ENCODE results near the gene THRA. TPM values are rescaled to one million over a fixed set of nuclear protein-coding genes. Genes with fewer than 3 reads are reported as not detected.

The THRA gene
- total RNA-seq, 1 donor from 2014 or later: 4.6 TPM

DNA sequence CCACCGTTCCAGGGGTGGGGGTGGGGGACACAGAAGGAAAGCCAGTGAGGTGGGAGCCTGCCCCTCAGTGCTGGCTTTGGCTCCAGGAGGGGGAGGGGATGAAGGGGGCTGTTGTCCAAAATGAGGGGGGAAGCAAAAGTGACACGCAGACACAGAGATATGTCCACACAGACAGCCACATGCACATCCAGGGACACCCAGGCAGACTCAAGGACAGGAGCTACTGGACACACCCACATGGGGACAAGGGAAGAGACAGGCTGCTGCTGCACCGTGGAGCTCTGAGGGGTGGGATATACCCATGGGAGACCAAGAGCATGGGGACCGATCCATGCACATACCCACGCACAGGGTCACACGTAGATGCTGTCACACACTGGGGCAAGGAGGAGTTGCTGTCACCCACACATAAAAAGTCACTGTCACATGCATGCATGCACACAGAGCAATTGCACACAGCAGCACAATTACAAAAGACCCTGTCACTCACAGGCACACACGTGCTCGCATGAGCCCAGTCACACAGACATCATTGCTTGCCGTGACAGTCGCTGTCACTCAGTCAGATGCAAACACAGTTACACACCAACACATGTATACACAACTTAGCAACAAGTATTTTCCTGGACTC is 1.3 kb downstream of the THRA start:
- intact Hi-C loops (cut with micrococcal nuclease): loop anchor here (2.0 to 5.0 kb wide), 2 partner anchors 33 to 47 kb away; no protein-coding TSS in a partner anchor

DNA sequence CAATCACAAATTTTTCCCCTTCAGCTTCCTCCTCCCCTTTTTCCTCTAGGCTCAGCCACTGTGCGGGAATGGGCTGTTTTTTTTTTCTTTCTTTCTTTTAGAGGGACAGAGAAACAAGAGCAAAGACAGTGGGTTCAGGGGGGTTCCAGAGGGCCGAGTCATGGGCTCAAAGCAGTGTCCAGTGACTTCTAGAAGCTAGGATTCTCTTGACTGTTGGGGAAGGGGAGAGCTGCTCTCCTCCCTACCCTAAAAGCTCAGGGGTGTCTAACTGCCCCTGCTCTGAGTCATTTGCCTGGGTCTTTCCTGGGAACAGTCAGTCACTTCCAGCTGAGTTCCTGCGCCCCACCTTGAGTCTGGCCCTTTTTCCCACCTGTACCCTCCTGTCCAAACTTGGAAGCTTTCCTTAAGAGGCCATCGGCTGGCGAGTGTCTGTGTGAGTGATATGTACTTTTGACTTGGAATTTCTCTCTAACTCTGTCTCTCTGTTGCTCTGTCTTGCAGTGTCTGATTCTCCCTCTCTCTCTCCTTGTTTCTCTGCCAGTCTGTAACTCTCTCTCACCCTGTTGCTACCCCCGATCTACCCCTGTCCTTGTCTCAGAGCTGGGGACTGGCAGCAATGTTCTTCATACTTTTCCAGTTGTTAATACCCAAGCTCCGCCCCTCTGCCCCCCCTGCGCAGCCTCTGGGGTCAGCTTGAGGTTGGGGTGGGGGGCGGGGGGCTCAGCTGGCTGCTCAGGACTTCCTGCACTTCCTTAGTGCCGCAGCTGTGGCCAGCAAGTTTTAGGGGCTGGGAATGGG is 2.4 kb downstream of the THRA start:
- intact Hi-C loops (cut with micrococcal nuclease): loop anchor here (5.0 kb wide), 1 partner anchor 32 kb away; no protein-coding TSS in a partner anchor

DNA sequence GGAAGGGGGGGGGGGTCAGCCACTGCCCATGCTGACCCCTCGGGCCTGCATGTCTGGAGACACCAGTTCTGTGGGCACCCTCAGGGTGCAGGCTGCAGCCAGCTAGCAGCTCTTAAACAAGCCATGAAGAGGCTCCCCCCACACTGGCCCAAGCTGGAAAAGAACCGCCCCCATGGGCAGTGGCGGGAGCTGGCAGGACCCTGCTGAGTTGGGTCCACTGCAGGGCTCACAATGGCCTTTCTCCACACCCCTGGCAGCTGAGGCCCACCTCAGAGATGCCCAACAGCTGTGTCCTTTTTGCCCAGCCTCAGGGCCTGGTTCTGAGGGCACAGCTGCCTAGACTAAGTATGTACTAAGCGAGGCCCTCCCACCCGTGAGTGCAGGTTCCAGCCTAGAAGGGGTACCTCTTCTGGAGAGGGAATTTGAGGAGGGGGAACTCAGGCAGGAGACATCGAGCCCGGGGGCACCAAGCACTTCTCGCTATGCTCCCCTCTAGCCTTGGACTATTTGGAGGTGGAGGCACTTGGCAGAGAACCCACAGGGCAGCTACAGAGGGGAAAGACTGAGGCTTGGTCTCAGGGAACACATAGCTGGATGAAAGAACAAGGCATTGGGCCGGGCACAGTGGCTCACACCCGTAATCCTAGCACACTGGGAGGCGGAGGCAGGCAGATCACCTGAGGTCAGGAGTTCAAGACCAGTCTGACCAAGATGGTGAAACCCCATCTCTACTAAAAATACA is 3.2 kb downstream of the THRA start:
- intact Hi-C loops (cut with micrococcal nuclease): no loop called here

DNA sequence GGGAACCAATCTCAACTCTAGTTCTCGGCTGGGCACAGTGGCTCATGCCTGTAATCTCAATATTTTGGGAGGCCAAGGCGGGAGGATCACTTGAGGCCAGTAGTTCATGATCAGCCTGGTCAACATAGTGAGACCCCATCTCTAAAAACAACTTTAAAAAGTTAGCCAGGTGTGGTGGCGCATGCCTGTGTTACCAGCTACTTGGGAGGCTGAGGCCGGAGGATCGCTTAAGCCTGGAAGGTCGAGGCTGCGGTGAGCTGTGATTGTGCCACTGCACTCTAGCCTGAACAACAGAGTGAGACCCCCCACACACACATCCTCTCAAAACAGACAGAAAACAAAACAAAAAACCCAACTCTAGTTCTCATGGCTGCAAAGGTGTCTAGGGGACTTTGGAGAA is 4.9 kb downstream of the THRA start:
- intact Hi-C loops (cut with micrococcal nuclease): no loop called here

DNA sequence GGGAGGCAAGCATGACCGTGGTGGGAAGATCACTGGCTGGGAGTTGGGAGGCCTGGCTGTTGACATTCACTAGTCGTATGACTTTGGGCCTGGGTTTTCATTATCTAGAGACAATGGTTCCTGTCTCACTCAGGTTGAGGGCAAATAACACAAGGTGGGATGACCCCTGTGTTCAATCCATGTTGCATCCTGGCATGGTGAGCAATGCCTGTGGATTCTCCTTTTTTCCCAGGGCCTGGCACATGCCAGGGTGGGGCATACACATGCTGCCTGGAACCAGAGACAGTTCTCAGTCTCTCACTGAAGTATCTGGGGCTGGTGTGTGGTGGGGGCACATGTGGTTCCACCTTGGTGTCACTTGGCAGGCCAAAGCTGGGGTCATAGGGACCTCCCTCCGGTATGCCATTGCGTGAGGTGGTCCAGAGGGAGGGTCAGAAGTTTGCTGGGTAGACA is 5.4 kb downstream of the THRA start:
- intact Hi-C loops (cut with micrococcal nuclease): no loop called here

DNA sequence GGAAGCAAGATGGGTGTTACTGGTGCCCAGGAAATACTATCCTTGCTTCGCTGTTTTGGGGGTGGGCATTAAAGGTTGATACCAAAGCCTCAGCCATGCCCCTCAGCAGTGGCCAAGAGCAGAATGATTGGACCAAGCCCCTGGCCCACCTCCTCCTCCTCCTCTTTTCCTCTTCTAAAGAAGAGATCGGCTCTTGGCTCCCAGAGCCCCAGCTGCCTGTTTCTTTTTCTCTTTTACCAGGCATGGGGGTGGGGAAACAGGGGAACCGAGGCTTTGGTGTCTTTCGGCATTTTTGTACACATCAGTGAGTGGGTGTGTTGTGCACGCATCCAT is 5.8 kb downstream of the THRA start:
- intact Hi-C loops (cut with micrococcal nuclease): no loop called here

DNA sequence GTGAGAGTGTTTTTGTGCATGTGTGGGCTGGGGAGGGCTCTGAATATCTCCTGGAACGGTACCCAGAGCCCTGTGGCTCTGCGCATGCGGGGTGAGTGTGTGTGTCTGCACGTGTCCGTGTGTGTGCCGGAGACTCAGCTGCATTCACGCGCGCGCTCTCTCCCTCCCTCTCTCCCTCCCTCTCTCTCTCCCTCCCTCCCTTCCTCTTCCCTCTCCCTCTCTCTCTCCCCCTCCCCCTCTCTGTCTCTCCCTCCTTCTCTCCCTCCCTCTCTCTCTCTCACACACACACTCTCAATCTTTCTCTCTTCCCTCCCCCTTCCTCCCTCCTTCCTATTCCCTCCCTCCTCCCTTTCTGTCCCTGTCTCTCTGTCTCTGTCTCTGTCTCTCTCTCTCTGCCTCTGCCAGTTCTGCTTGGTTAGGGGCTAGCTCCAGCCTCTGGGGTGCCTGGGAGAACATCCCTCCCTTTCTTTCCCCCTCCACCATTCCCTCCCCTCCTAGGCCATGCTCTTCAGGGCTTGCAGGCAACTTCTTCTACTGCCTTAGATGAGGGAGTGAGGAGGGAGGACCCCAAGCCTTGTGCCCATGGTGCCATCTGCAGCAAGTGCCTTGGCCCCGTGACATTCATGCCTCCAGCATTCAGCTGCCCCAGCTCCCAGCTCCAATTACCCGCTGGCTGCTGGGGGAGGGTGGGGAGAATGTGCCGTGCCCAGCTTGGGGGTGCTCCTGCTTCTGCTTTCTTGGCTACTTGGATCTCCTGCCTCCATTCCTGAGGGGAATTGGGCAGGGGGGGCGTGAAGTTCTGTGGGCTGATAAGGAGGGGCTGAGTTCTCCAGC is 6.4 kb downstream of the THRA start:
- intact Hi-C loops (cut with micrococcal nuclease): no loop called here

DNA sequence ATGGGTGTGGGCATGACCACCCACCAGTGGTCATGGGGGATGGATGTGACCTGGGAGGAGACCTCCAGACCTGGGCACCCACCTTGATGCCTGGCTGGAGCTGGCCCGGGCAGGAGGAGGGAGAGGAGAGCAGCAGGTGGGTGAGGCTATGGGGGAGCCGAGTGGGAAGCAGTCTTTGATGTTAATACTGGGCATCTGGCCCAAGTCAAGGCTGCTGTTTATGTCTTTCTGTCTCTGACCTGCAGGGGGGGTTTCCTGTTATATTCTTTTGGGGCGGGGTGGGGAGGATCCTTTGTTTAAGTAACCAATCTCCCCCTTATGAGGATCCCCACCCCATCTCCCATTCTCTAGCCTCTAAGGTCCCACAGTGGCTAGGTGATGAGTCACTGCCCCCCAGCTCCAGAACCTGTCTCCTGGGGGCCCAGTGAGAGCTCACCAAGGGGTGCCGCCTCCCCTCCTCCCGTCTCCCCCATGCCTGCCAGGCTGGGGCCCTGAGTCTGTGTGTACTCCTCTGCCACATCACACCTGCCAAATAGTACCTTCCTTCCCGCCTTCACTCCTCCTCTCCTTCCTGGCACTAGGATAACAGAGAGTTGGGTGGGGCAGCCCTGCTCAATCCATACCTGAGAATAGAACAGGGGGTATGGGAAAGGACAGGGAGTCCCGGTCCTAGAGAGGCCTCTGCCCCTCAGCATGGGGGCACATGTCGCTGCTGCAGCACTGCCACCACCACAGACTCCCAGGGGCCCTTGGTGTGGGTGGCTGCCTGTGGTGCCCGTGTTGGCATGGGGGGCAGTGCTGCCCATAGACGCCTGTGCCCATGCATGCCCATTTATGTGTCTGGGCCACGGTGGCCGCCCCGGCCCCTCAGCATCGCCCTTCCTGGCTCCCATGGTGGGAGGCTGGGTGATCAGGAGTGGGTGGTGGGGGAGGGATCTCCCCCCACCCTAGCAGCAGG is 7.3 kb downstream of the THRA start:
- intact Hi-C loops (cut with micrococcal nuclease): no loop called here

DNA sequence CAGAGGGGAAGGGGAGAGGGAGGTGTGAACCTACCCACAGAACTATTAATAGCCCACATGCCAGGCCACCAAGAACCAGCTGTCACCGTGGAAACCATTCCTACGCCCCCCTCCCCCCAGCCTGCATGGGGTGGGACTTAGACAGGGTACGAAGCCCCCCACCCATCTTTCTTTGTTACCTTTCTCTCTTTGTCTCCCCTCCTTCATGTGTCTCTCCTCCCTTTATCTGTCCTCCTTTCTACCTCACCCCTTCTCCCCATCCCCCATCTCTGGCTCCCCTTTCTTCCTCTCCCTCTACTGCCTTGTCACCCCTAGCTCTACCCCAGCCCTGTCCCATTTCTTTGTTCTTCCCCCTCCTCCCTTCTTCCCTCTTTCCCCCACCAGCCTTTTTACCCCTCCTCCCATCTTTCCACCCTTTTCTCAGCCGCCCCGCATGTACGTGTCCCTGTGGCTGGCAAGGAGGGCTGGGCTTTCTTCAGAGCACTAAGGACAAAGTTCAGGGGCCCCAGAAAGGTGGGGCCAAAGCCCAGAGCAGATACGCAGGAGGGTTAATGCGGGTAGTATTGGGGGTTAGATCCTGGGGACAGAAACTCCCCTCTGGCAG is 8.0 kb downstream of the THRA start:
- intact Hi-C loops (cut with micrococcal nuclease): no loop called here

DNA sequence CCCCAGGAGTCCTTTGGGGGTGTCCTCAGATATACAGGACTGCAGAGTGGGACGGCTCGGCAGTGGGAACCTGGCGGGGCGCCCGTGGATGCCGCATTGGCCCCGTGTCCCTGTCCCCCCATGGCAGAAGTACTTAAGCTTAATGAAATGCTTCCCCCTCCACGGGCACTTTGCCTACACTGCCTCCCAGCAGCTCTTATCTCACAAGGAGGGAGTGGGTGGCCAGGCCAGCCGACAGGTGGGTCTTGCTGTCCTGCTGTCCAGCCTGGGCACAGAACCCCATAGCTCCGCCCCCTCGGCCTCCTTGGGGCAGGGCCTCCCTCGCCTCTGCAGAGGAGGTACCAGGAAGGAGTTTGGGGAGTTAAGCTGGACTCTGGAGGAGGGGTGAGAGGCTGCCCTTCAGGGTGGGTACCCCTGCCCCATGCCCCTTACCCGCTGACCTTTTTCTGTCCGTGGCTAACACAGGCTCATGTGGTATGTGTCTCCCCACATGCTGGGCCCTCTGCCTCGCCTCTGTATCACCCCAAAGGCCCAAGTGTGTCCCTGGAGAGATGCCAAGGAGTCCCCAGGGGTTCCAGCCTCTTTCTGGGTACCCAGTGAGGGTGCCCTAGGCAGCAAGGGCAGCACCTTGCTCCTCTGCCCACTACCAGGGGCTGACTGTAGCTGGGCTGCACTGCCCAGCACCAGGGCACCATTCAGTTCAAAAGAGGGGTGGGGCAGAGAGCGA is 8.7 kb downstream of the THRA start:
- intact Hi-C loops (cut with micrococcal nuclease): no loop called here

DNA sequence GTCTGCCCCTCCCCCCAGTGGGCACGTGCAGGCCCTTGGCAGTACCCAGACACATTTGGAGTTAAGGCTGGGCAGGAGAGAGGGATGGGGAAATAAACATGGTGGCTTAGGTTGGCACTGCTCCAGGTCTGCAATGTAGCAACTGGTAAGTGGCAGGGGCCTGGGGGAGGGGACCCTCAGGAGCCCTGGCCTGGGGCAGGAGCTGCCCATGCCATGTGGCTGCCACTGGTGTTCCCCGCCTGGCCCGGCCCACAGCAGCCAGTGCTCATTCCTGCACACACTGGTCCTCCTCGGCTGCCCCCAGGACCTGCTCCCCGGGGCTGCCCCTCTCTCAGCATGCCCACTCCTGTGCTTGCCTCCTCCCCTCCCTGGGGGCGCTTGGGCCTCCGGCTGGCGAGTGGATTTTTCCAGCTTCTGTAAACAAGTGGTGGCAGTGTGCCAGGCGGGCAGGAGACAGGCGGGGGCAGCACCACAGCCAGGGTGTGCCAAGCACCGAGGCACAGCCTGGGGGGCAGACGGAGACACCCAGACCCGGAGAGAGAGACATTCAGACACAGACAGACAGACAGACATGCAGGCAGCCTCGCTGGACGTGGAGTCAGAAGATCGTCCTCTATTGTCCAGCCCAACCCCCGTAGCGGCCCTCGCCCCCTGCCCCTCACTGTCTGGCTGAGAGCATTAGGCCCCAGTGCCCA is 9.4 kb downstream of the THRA start:
- intact Hi-C loops (cut with micrococcal nuclease): no loop called here

DNA sequence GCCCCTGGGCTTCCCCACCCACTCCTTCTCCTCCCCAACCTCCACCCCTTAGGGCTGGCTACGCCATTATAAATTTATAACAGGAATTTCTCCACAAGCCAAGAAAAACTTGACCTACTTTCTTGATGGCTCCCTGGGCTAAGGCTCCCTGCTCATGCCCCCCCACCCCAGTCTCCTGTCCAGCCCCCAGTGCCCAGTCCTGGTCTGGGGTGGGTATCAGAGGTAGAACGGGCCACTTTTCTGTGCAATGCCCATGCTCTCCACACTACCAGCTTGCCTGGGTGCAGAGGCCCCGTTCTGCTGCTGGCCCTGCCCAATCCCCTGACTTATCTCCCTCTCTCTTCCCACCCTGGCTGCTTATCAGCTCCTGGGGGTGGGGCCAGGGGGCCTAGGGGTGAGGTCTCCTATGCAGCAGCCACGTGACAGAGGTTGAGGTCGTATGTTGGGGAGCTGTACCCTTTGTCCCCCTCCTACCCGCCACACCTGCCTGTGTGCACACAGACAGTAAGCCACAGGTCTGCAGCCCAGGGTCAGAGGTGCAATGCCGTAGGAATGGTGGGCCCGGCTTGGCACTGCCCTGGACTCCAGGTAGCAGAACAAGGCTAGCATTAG is 10.1 kb downstream of the THRA start:
- intact Hi-C loops (cut with micrococcal nuclease): no loop called here

DNA sequence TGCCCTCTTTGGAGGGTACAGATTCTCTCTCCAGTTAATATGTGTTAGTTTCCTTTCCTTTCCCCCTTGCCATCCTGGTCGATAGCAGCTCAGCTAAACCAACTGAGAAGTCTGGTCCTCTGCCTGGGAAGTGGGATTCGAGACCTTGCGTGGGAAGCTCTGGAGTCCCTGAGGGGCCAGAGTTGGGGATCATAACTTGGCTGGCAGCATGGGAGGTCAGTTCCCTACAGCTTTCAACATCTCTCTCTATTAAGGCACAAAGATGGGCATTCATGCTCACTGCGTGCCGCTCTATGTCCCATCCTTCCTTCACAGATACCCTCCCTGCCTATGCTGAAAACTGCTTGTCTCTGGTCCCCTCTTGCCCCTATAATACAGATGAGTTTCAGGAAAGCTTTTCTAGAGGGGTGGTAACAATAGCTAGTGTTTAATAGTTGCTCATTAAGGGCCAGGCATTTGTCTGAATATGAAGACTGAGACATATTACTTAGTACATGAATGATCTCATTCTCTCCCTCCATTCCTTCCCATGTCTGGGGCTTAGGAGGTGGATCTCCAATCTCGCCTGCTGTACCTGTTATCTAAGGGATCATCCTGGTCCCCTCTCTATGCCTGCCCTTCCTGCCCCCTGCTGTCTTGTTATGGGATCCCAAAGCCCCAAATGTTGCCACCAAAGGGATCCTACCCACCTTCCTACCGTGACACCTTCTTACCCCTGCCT is 10.8 kb downstream of the THRA start:
- intact Hi-C loops (cut with micrococcal nuclease): loop anchor here (2.0 kb wide), 1 partner anchor 23 kb away; no protein-coding TSS in a partner anchor

DNA sequence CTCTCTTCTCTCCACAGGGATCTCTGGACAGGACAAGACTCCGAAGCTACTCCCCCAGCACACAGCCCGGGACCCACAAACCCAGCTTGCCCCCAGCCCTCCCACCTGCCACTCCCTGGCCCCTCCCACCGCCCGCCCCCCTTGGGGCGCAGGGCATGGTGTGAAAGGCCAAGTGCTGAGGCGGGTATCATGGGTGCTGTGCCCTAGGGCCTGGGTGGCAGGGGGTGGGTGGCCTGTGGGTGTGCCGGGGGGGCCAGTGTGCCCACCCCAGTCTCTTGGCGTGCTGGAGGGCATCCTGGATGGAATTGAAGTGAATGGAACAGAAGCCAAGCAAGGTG is 11.4 kb downstream of the THRA start:
- intact Hi-C loops (cut with micrococcal nuclease): loop anchor here (2.0 kb wide), 1 partner anchor 23 kb away; no protein-coding TSS in a partner anchor

DNA sequence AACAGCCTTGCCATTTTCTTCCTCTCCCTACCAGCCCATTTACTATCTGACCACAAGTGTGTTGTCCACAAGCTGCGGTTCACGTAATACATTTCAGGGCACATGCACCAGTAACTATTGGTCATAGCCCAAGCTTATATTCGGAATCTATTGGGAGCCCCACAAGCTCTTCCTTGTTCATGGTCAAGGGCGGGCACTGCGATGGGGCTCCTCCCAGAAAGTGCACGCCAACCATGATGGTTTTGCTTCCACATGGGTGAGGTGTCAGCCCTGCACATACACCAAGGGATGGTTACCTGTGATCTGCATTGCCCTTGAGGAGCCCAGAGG is 12.1 kb downstream of the THRA start:
- intact Hi-C loops (cut with micrococcal nuclease): loop anchor here (1.0 to 5.0 kb wide), 3 partner anchors 22 to 62 kb away; no protein-coding TSS in a partner anchor

DNA sequence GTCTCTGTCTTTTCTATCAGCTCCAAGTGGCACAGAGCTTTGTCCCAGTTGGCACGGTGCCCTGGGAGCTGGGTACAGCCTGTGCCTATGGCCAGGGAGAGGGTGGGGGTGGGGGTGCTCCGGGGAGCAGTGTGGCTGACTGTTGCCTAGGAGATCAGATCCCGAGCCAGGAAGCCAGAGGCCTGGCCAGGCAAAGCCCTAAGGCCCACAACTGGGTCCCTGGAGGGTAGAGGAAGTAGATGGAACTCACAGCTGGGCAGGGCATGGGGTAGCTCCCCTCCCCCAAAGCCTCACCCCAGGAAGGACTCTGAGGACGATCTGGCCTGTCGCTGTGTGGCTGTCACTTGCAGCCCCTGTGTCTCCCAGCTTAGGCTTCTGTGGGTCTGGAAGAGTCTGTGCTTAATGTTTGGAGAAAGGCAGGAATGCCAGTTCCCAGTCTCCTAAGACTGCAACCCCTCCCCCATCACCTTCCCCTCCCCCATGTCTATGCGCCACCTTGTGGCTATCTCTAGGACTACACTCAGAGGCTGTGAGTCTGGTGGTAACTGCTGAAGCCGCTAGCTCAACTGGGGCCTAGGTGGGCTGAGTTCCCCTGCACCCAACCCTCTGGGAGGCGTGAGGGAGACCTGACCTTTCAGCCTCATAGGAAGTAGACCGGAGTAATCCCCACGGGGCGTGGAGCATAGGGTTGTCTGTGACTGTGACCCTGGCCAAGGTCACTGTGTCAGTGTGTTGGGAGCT is 12.6 kb downstream of the THRA start:
- intact Hi-C loops (cut with micrococcal nuclease): loop anchor here (1.0 to 5.0 kb wide), 3 partner anchors 21 to 62 kb away; no protein-coding TSS in a partner anchor

Data from T-helper 2 cell treated with Interferon-gamma antibody and Interleukin-4, amounts not matched to agents 100 ng/mL and 5 ng/mL, for 36 hours (primary cell).